HG02678 (cell line): Measurements from ENCODE around the gene CDA.

Experiments
- ATAC-seq: cut with Tn5 transposase; IDR thresholded peaks from one replicate; pipeline ENCODE4 v1.9.1; 2021; ENCODE audit warnings: mild to moderate bottlenecking, moderate library complexity; ENCODE audit not compliant: unreplicated experiment

The CDA gene

GRCh38 chr1:20588634-20589225 is at the start of gene CDA:
Gene CDA, plus strand, starts transcription at chr1:20589097. Its CDS starts 33 bp downstream, at chr1:20589130.
- ATAC-seq = no peak

DNA sequence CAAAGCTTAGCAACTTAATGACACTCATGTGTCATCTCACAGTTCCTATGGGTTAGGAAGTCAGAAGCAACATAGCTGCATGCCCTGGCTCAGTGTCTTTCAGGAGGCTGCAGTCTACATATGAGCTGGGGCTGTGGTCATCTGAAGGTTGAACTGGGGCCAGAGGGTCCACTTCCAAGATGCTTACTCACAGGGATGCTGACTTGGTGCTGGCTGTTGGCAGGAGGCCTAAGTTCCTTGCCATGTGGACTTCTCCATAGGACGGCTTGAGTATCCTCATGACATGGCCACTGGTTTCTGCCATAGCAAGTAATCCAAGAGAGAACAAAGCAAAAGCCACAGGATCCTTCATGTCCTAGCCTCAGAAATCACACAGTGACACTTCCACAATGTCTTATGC is 48.6 kb upstream of the CDA start:
- no peak for ATAC-seq

- no peak for ATAC-seq
Measured at GRCh38 chr1:20546637-20547036, 42.3 kb upstream of the CDA start.

- ATAC-seq = no peak
Measured at GRCh38 chr1:20551161-20551560, 37.7 kb upstream of the CDA start.

DNA sequence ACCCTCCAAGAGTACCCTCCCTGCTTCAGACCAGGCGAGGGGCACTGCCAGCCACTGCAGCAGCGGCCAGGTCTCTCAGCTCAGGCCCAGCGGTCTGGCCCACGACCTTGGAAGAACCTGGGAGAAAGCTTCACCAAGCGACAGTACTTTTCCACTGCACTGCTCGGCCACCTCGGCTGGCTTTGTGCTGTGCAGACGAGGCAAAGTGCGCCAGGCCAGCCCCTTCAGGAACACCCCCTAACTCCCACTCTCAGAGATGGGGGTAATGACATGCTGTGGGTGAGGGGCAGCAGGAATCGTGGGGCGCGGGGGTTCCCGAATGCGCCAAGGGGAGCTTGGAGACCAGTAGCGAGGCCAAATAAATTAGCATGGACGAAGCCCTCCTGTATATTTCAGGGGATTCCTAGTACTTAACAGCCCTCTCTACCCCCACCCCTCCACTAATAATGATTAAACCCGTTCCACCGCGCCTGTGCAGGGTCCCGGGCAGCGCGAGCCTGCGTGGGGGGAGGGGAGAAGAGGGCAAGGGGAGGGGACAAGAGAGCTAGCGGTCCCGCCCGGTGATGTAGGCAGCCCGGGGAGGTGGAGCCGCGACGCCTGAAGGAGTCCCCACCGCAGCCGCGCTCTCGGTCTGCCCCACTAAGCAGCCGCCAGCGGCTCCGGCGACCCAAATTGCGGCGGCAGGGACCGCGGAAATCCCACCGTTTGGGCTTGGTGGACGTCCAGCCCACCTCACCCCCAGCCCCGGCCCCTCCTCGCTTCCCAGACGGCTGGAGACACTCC is 36.8 kb upstream of the CDA start, which contains the start of gene FAM43B:
Gene FAM43B, plus strand, starts transcription at position 629 of the 783 bp plus-strand sequence. CDS start 401 bp downstream, outside the sequence.
- no peak for ATAC-seq

DNA sequence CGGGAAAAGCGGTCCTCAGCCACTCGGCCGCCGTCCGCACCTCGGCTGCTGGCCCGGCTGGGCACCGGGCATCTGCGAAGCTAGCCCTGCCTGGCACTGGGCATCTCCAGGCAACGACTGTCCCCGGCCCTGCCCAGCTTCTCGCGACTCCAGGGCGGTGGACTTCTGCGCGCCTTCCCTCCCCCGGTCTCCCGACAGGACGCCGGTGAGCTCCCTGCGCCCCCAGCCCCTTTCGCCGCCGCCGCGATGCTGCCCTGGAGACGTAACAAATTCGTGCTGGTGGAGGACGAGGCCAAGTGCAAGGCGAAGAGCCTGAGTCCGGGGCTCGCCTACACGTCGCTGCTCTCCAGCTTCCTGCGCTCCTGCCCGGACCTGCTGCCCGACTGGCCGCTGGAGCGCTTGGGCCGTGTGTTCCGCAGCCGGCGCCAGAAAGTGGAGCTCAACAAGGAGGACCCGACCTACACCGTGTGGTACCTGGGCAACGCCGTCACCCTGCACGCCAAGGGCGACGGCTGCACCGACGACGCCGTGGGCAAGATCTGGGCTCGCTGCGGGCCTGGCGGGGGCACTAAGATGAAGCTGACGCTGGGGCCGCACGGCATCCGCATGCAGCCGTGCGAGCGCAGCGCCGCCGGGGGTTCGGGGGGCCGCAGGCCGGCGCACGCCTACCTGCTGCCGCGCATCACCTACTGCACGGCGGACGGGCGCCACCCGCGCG is 36.0 kb upstream of the CDA start:
- no peak for ATAC-seq

GRCh38 chr1:20555025-20555757 is 33.7 kb upstream of the CDA start:
- no peak for ATAC-seq

DNA sequence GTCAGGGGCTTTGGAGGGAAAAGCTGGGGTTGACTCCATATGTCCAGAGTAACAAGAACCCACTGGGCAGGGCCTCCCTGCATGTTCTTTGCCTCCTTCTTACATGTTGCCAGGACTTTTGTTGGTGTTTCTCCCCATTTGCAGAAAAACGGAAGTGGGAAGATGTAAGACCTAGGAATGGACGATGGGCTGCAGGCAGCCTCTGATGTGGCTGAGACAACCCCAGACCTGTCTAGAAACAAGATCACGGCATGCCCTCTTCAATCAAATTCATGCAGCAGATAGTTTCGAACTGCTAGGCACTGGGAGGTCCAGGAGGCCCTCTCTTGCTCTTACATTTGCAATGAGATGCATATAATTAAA is 33.2 kb upstream of the CDA start:
- no peak for ATAC-seq

- no peak for ATAC-seq
Measured at GRCh38 chr1:20558191-20558590, 30.7 kb upstream of the CDA start.

GRCh38 chr1:20560966-20561365 is 27.9 kb upstream of the CDA start:
- ATAC-seq = no peak

GRCh38 chr1:20565234-20565633 is 23.7 kb upstream of the CDA start:
- no peak for ATAC-seq

- no peak for ATAC-seq
Measured at GRCh38 chr1:20569523-20570098, 19.3 kb upstream of the CDA start.

- no peak for ATAC-seq
Measured at GRCh38 chr1:20571427-20571826, 17.5 kb upstream of the CDA start.

- no peak for ATAC-seq
Measured at GRCh38 chr1:20573987-20574386, 14.9 kb upstream of the CDA start.

DNA sequence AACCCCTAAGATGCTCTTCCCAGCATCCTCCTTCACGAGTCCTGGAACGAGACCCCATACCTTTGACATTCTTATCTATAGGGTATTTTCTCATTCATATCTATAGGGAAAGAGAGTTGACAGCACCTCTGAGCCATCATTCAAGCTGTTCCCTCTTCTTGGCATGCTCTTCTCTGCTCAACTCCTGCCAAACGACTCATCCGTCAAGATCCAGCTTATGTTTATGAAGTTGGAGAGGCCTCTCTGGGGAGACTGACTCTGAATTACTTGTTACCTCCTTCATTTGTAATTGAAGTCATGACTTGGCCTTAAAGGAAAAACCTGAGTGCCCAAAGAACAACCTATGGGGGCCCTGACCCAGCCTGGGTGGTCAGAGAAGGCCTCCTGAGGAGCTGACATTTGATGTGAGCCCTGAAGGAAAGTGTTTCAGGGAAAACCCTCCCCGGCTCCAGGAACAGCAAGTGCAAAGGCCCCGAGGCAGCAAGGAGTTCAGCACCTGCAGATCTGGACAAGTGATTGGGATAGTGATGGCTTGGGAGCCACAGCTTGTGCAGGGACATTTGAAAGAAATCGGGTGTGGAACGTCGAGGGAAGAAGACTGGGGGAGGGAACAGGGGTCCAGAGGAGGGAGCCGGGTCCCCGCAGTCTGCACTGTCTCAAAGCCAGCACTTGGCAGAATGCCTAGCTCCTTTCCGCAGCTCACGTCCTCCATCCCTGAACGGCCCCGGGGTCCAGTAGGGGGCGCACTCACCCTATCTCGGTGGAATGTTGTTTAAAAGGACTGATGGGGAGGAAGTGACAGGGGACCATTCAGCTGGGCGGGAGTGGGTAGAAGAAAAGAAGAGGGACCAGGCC is 14.0 kb upstream of the CDA start:
- no peak for ATAC-seq

DNA sequence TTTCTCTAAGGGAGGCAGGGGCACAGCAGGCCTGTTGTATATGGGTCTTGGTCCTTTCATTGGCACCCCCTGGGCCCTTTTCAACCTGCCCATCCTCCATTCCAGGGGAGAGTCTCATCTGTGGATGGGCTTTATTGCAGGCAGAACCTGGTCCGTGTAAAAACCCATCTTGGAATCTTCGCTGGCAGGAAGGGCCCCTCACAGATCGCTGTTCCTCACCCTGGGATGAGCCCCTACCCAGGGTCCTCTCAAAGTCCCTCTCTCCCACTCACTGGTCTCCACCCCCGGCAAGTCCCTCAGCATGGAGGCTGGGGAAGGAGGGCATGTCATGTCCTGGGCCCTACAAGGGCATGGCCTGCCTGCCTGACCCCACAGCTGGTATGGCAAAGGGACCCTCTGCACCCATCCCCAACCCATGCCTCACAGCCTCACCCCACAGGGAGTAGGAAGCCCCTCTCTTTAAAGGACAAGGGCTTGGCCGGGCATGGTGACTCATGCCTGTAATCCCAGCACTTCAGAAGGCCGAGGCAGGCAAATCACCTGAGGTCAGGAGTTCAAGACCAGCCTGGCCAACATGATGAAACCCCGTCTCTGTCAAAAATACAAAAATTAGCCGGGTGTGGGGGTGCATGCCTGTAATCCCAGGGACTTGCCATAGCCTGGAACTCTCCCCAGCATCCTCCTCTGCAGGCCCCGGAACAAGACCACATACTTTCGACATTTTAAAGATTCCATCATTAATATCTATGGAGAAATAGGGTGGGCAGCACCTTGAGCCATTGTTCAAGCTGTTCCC is 13.2 kb upstream of the CDA start:
- ATAC-seq = no peak

- ATAC-seq = no peak
Measured at GRCh38 chr1:20578062-20578461, 10.8 kb upstream of the CDA start.

- ATAC-seq = no peak
Measured at GRCh38 chr1:20578721-20579395, 10.0 kb upstream of the CDA start.

GRCh38 chr1:20584890-20585289 is 4.0 kb upstream of the CDA start:
- ATAC-seq = no peak
